HG03025 (cell line): ENCODE data around the gene KCNJ6.

Experiments used
- ATAC-seq: cut with Tn5 transposase; IDR thresholded peaks from one replicate; pipeline ENCODE4 v1.9.1; 2021; ENCODE audit warnings: mild to moderate bottlenecking, moderate library complexity; ENCODE audit not compliant: unreplicated experiment, low FRiP score

Gene KCNJ6

GRCh38 chr21:37868446-37869295 is 47.6 kb downstream of the KCNJ6 start:
- no peak for ATAC-seq

- no peak for ATAC-seq
Observed at GRCh38 chr21:37866027-37866426, 50.2 kb downstream of the KCNJ6 start.

GRCh38 chr21:37865156-37865555 is 51.1 kb downstream of the KCNJ6 start:
- no peak for ATAC-seq

- no peak for ATAC-seq
Observed at GRCh38 chr21:37863842-37864241, 52.4 kb downstream of the KCNJ6 start.

- ATAC-seq = no peak
Observed at GRCh38 chr21:37862536-37862935, 53.7 kb downstream of the KCNJ6 start.

- no peak for ATAC-seq
Observed at GRCh38 chr21:37861561-37861960, 54.7 kb downstream of the KCNJ6 start.

GRCh38 chr21:37860416-37860815 is 55.8 kb downstream of the KCNJ6 start:
- ATAC-seq = no peak

- no peak for ATAC-seq
Observed at GRCh38 chr21:37855647-37856625, 60.3 kb downstream of the KCNJ6 start.

GRCh38 chr21:37855271-37855646 is 61.0 kb downstream of the KCNJ6 start:
- ATAC-seq = no peak

- ATAC-seq = no peak
Observed at GRCh38 chr21:37849506-37850102, 66.7 kb downstream of the KCNJ6 start.

- ATAC-seq = no peak
Observed at GRCh38 chr21:37848721-37849490, 67.4 kb downstream of the KCNJ6 start.

- no peak for ATAC-seq
Observed at GRCh38 chr21:37845535-37845934, 70.7 kb downstream of the KCNJ6 start.

GRCh38 chr21:37843191-37843590 is 73.1 kb downstream of the KCNJ6 start:
- ATAC-seq = no peak

GRCh38 chr21:37842163-37842919 is 73.9 kb downstream of the KCNJ6 start:
- ATAC-seq = no peak

GRCh38 chr21:37837381-37837780 is 78.9 kb downstream of the KCNJ6 start:
- ATAC-seq = no peak

GRCh38 chr21:37835481-37835880 is 80.8 kb downstream of the KCNJ6 start:
- ATAC-seq = no peak

GRCh38 chr21:37833301-37833700 is 83.0 kb downstream of the KCNJ6 start:
- ATAC-seq = no peak

GRCh38 chr21:37829447-37829846 is 86.8 kb downstream of the KCNJ6 start:
- ATAC-seq = no peak

- no peak for ATAC-seq
Observed at GRCh38 chr21:37828991-37829390, 87.3 kb downstream of the KCNJ6 start.
